A549 (cell line): ENCODE results near the gene TMEM45A. TPM values are rescaled to one million over a fixed set of nuclear protein-coding genes. Genes with fewer than 3 reads are reported as not detected.

Source experiments
- ATAC-seq, 2 experiments: fragments of 200-7000 bp in 1 of 2; fragments of >200 bp in 1 of 2; cut with Nextera tagmentation in 1 of 2; cut with Tn5 transposase in 1 of 2; 3 replicates each; pipeline versions ENCODE4 v1.8.0 to v1.9.1; 2018 to 2020; ENCODE audit warnings: mild to moderate bottlenecking in 1 of 2, moderate library complexity in 1 of 2
- CTCF ChIA-PET: fragments of 300-600 bp; sonication (Branson Sonifier 250); formaldehyde crosslinking; extraction: SDS; loops from one replicate; lab custom pipeline; 2021; ENCODE audit warnings: antibody characterized with exemption, inconsistent platforms; lab: Yijun Ruan, JAX
- POLR2A ChIA-PET: fragments of 350-600 bp; formaldehyde crosslinking; extraction: SDS; loops from one replicate; lab custom pipeline; 2021; ENCODE audit warnings: antibody characterized with exemption, inconsistent platforms; lab: Yijun Ruan, JAX
- DNase-seq, 2 experiments: peaks; one replicate each; pipeline versions ENCODE4 v3.0.0 to v3.0.0-alpha.2; 2011 to 2016; ENCODE audit warnings: low read depth in 1 of 2, low spot score in 1 of 2
- FAIRE-seq: peaks from 2 replicates; lab custom pipeline; 2011; peaks lifted over from hg19 to GRCh38; lab: Jason Lieb, UNC
- H3K27ac ChIP-seq, 2 experiments: fragments of >200 bp; sonication (Bioruptor Twin); formaldehyde crosslinking; 3 replicates each; pipeline ENCODE4 v1.5.1; 2016 to 2017
- H3K4me1 ChIP-seq: fragments of >200 bp; sonication (Bioruptor Twin); formaldehyde crosslinking; 3 replicates; pipeline ENCODE4 v1.6.1; 2016
- H3K4me2 ChIP-seq: fragments of >200 bp; sonication (Bioruptor Twin); formaldehyde crosslinking; 3 replicates; pipeline ENCODE4 v1.6.1; 2016
- H3K4me3 ChIP-seq: fragments of >200 bp; sonication (Bioruptor Twin); formaldehyde crosslinking; 3 replicates; pipeline ENCODE4 v1.5.1; 2016
- H3K9me3 ChIP-seq: fragments of >200 bp; sonication (Bioruptor Twin); formaldehyde crosslinking; 3 replicates; pipeline ENCODE4 v1.6.1; 2016
- BHLHE40 ChIP-seq: IDR thresholded peaks from 2 replicates; pipeline ENCODE4 v1.6.1; 2012; ENCODE audit warnings: low read depth, low read length, inconsistent platforms
- CHD2 ChIP-seq: fragments of 150-350 bp; IDR thresholded peaks from 2 replicates; pipeline ENCODE4 v1.6.1; 2014; ENCODE audit warnings: low read length; ENCODE audit not compliant: partially characterized antibody
- CHD4 ChIP-seq: fragments of 200-600 bp; sonication (generic); IDR thresholded peaks from 2 replicates; pipeline ENCODE4 v1.6.1; 2016; ENCODE audit warnings: antibody characterized with exemption, mild to moderate bottlenecking, borderline replicate concordance
- EHF ChIP-seq: fragments of 250-450 bp; sonication (Bioruptor Pico); IDR thresholded peaks from 2 replicates; pipeline ENCODE4 v1.5.0; 2020; ENCODE audit warnings: mild to moderate bottlenecking
- EHMT2 ChIP-seq: fragments of 200-600 bp; sonication (generic); IDR thresholded peaks from 2 replicates; pipeline ENCODE4 v1.6.1; 2016; ENCODE audit warnings: antibody characterized with exemption, low read depth, mild to moderate bottlenecking, moderate library complexity
- EP300 ChIP-seq, 2 experiments: fragments of >200 bp; sonication (Bioruptor Twin); formaldehyde crosslinking; IDR thresholded peaks; 2 replicates in 1 of 2; 3 replicates in 1 of 2; pipeline ENCODE4 v1.6.1; 2016 to 2017
- ESRRA ChIP-seq: fragments of 150-350 bp; IDR thresholded peaks from 2 replicates; pipeline ENCODE4 v1.6.1; 2014; ENCODE audit warnings: mild to moderate bottlenecking, low read length, borderline replicate concordance
- FOSL2 ChIP-seq, 2 experiments: fragments of 450-650 bp in 1 of 2; fragments of >200 bp in 1 of 2; sonication (Bioruptor Twin) in 1 of 2; formaldehyde crosslinking; IDR thresholded peaks; 2 replicates each; pipeline versions ENCODE4 v1.5.0 to v1.6.1; 2016 to 2020; ENCODE audit warnings: mild to moderate bottlenecking in 1 of 2, moderate library complexity in 1 of 2
- FOXS1 ChIP-seq: fragments of 250-450 bp; sonication (Bioruptor Pico); IDR thresholded peaks from 2 replicates; pipeline ENCODE4 v1.5.0; 2020; ENCODE audit warnings: mild to moderate bottlenecking, moderate library complexity
- HDAC2 ChIP-seq: fragments of 200-600 bp; sonication (generic); IDR thresholded peaks from 2 replicates; pipeline ENCODE4 v1.6.1; 2016
- HOXB13 ChIP-seq: fragments of 250-450 bp; sonication (Bioruptor Pico); IDR thresholded peaks from 2 replicates; pipeline ENCODE4 v1.5.0; 2020; ENCODE audit warnings: low read depth, mild to moderate bottlenecking, moderate library complexity
- JUN ChIP-seq, 2 experiments: fragments of >200 bp; sonication (Bioruptor Twin); formaldehyde crosslinking; IDR thresholded peaks; 2 replicates in 1 of 2; 3 replicates in 1 of 2; pipeline ENCODE4 v1.6.1; 2016 to 2017
- JUNB ChIP-seq: fragments of >200 bp; sonication (Bioruptor Twin); formaldehyde crosslinking; IDR thresholded peaks from 2 replicates; pipeline ENCODE4 v1.6.1; 2016
- KDM5A ChIP-seq: fragments of 200-600 bp; sonication (generic); IDR thresholded peaks from 2 replicates; pipeline ENCODE4 v1.6.1; 2016; ENCODE audit warnings: antibody characterized with exemption, mild to moderate bottlenecking
- MAFK ChIP-seq: fragments of 450-650 bp; IDR thresholded peaks from 2 replicates; pipeline ENCODE4 v1.6.1; 2014; ENCODE audit not compliant: partially characterized antibody
- MAZ ChIP-seq: fragments of 150-350 bp; IDR thresholded peaks from 2 replicates; pipeline ENCODE4 v1.6.1; 2014; ENCODE audit warnings: antibody characterized with exemption, low read depth, low read length, borderline replicate concordance
- PHF8 ChIP-seq: fragments of 200-600 bp; sonication (generic); IDR thresholded peaks from 2 replicates; pipeline ENCODE4 v1.6.1; 2016; ENCODE audit warnings: low read depth, mild to moderate bottlenecking, antibody characterized with exemption, moderate library complexity, borderline replicate concordance
- POLR2A ChIP-seq: IDR thresholded peaks from 2 replicates; pipeline ENCODE4 v1.6.1; 2012; ENCODE audit warnings: mild to moderate bottlenecking, low read length
- POLR2AphosphoS2 ChIP-seq: conservative IDR thresholded peaks from 2 replicates; pipeline ENCODE4 v1.6.1; 2012; ENCODE audit warnings: low read length, improper control_type of control experiment, inconsistent platforms
- RARB ChIP-seq: fragments of 250-450 bp; sonication (Bioruptor Pico); IDR thresholded peaks from 2 replicates; pipeline ENCODE4 v1.8.0; 2021; ENCODE audit warnings: mild to moderate bottlenecking, moderate library complexity
- RFX5 ChIP-seq: fragments of 450-650 bp; IDR thresholded peaks from 2 replicates; pipeline ENCODE4 v1.7.1; 2014; ENCODE audit warnings: antibody characterized with exemption, mild to moderate bottlenecking, moderate library complexity
- RNF2 ChIP-seq: fragments of 200-600 bp; sonication (generic); IDR thresholded peaks from 2 replicates; pipeline ENCODE4 v1.6.1; 2016; ENCODE audit warnings: low read depth, mild to moderate bottlenecking, antibody characterized with exemption, moderate library complexity, borderline replicate concordance
- SREBF2 ChIP-seq: fragments of 450-650 bp; IDR thresholded peaks from 2 replicates; pipeline ENCODE4 v1.6.1; 2014; ENCODE audit warnings: mild to moderate bottlenecking, moderate library complexity
- TFCP2L1 ChIP-seq: fragments of 250-450 bp; sonication (Bioruptor Pico); IDR thresholded peaks from 2 replicates; pipeline ENCODE4 v1.5.0; 2021; ENCODE audit warnings: mild to moderate bottlenecking
- TP53 ChIP-seq: fragments of 250-450 bp; sonication (Bioruptor Pico); IDR thresholded peaks from 2 replicates; pipeline ENCODE4 v1.5.0; 2021; ENCODE audit warnings: mild to moderate bottlenecking, moderate library complexity
- ZNF302 ChIP-seq: fragments of 250-450 bp; sonication (Bioruptor Pico); IDR thresholded peaks from 2 replicates; pipeline ENCODE4 v1.9.0; 2021; ENCODE audit warnings: inconsistent platforms, mild to moderate bottlenecking, moderate library complexity
- ZSCAN20 ChIP-seq: fragments of 250-450 bp; sonication (Bioruptor Pico); IDR thresholded peaks from 2 replicates; pipeline ENCODE4 v1.8.0; 2022; ENCODE audit warnings: mild to moderate bottlenecking, moderate library complexity
- WGBS: methylation state at CpG from one replicate; pipeline ENCODE4 v1.1.6; 2017; ENCODE audit errors: missing lambda C conversion rate; 5-methylcytosine and 5-hydroxymethylcytosine counted together
- polyA plus RNA-seq, 4 experiments: library from polyadenylated mRNA; depleted of rRNA in 3 of 4; stranded (reverse); fragments of >200 nt; fragmentation: RNase III in 1 of 4; extraction: RNeasy Plus Mini Kit Qiagen cat#74134 plus additional on column Dnase treatment in 1 of 4; gene quantifications; 2 replicates in 3 of 4; 3 replicates in 1 of 4; pipeline ENCODE4 v1.2.3, GENCODE V29; 2011 to 2017
- TF ChIP-seq, protein P1 (sequence below): IDR thresholded peaks from 2 replicates; pipeline ENCODE4 v1.6.1; 2012; ENCODE audit warnings: low read depth, borderline replicate concordance
- TF ChIP-seq, protein P2 (sequence below): IDR thresholded peaks from 2 replicates; pipeline ENCODE4 v1.6.1; 2012
- TF ChIP-seq, protein P3 (sequence below): fragments of >200 bp; sonication (Bioruptor Twin); formaldehyde crosslinking; IDR thresholded peaks from 3 replicates; pipeline ENCODE4 v1.6.1; 2016
- TF ChIP-seq, protein P4 (sequence below): fragments of 250-450 bp; sonication (Bioruptor Pico); IDR thresholded peaks from 2 replicates; pipeline ENCODE4 v1.5.0; 2021; ENCODE audit warnings: mild to moderate bottlenecking, moderate library complexity, borderline replicate concordance

The TMEM45A gene
- polyA plus RNA-seq, 2 of the 4 experiments (the other 2 are of a cell fraction) = 4.6 to 7.0 TPM

DNA sequence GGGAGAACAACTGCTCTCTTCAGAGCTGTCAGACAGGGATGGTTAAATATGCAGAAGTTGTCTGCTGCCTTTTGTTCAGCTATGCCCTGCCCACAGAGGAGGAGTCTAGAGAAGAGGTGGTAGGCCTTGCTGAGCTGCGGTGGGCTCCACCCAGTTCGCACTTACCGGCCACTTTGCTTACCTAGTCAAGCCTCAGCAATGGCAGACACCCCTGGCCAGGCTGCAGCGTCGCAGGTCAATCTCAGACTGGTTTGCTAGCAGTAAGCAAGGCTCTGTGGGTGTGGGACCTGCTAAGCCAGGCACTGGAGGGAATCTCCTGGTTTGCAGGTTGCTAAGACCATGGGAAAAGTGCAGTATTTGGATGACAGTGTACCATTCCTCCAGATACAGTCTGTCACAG, 12.3 kb upstream of the TMEM45A start:
- no peak for DNase-seq
- Histone ChIP-seq H3K27ac (no peak overlapping the region), H3K9me3 (no peaks in the 10 kb centered on the region), H3K4me1 (no peaks in the 10 kb centered on the region), H3K4me3 (no peak overlapping the region), H3K4me2 (no peak overlapping the region)
- WGBS = 33% methylated on average over 1 of the region's 5 CpGs
- ATAC-seq = no peak
- CTCF ChIA-PET = interaction anchor here (0.7 to 1.1 kb wide), 4 partner anchors 13 to 716 kb away, joined by 3 to 4 read pairs (median 3); partner anchors contain the start of gene TMEM45A
- TF ChIP-seq PHF8 (no peak), TP53 (CRISPR knock-in tag) (no peak), KDM5A (no peak), ZNF302 (CRISPR knock-in tag) (no peak), FOSL2 (IDR thresholded peaks at IDR 0.05) (no peak), FOSL2 (CRISPR knock-in tag; IDR thresholded peaks at IDR 0.05) (no peak), RARB (CRISPR knock-in tag) (no peak), JUN (IDR thresholded peaks at IDR 0.05) (no peak), BHLHE40 (no peak), HDAC2 (no peak), FOXS1 (CRISPR knock-in tag) (no peak), RNF2 (no peak), EP300 (IDR thresholded peaks at IDR 0.05) (no peak), POLR2AphosphoS2 (no peak), ZSCAN20 (CRISPR knock-in tag) (no peak)
- TF ChIP-seq, protein P1, sequence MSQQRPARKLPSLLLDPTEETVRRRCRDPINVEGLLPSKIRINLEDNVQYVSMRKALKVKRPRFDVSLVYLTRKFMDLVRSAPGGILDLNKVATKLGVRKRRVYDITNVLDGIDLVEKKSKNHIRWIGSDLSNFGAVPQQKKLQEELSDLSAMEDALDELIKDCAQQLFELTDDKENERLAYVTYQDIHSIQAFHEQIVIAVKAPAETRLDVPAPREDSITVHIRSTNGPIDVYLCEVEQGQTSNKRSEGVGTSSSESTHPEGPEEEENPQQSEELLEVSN = no peak
- TF ChIP-seq, protein P2, sequence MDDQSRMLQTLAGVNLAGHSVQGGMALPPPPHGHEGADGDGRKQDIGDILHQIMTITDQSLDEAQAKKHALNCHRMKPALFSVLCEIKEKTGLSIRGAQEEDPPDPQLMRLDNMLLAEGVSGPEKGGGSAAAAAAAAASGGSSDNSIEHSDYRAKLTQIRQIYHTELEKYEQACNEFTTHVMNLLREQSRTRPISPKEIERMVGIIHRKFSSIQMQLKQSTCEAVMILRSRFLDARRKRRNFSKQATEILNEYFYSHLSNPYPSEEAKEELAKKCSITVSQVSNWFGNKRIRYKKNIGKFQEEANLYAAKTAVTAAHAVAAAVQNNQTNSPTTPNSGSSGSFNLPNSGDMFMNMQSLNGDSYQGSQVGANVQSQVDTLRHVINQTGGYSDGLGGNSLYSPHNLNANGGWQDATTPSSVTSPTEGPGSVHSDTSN = no peak
- TF ChIP-seq, protein P3, sequence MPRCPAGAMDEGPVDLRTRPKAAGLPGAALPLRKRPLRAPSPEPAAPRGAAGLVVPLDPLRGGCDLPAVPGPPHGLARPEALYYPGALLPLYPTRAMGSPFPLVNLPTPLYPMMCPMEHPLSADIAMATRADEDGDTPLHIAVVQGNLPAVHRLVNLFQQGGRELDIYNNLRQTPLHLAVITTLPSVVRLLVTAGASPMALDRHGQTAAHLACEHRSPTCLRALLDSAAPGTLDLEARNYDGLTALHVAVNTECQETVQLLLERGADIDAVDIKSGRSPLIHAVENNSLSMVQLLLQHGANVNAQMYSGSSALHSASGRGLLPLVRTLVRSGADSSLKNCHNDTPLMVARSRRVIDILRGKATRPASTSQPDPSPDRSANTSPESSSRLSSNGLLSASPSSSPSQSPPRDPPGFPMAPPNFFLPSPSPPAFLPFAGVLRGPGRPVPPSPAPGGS = no peak
- POLR2A ChIA-PET = no interaction called here
- FAIRE-seq = no peak

DNA sequence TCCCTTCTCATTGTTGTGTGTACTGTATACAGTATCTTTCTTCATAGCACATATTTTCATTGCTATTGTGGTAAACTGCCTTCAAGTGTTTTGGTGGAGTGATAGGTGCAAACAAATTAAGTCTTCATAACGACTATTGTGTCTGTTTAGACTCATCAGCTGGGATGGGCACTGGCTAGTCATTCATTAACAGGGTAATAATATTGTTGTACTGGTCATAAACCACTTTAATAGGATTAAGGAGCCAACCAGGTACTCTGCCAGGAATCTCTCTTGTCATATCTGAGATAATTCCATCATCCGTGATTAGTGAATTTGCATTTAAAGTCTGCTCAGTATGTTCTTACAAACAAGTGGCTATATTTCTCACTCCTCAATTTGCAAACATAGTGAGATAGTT, 10.2 kb upstream of the TMEM45A start:
- POLR2A ChIA-PET = no interaction called here
- no peak overlapping the region for H3K27ac ChIP-seq
- TF ChIP-seq EHMT2 (no peak), MAZ (no peak), FOXS1 (CRISPR knock-in tag) (no peak), BHLHE40 (no peak)
- CTCF ChIA-PET = interaction anchor here (0.9 kb wide), 1 partner anchor 14 kb away, joined by 3 read pairs; no protein-coding TSS in a partner anchor
- H3K4me2 ChIP-seq = no peak overlapping the region
- no peaks in the 10 kb centered on the region for H3K4me1 ChIP-seq
- H3K9me3 ChIP-seq = no peaks in the 10 kb centered on the region
- H3K4me3 ChIP-seq = no peak overlapping the region
- DNase-seq (no peak), ATAC-seq (no peak), FAIRE-seq (no peak)
- WGBS = 8% methylated on average over 2 of the region's 2 CpGs

DNA sequence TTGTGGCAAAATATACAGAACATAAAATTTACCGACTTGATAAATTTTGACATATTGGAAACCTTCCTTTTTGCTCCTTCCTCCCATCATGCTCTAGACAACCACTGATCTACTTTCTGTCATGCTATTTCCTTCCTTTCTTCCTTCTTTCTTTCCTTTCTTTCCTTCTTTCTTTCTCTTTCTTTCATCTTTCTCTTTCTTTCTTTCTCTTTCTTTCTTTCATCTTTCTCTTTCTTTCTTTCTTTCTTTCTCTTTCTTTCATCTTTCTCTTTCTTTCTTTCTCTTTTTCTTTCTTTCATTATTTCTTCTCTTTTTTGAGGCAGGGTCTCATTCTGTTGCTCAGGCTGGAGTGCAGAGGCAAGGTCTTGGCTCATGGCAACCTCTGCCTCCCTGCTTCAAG, 8.9 kb upstream of the TMEM45A start:
- ATAC-seq (no peak), DNase-seq (no peak), FAIRE-seq (no peak)
- Histone ChIP-seq H3K4me3 (no peak overlapping the region), H3K4me1 (no peaks in the 10 kb centered on the region), H3K27ac (no peak overlapping the region), H3K9me3 (no peaks in the 10 kb centered on the region), H3K4me2 (no peak overlapping the region)
- TF ChIP-seq HOXB13 (CRISPR knock-in tag) (no peak), CHD2 (no peak), TFCP2L1 (CRISPR knock-in tag) (no peak), MAFK (no peak), RFX5 (no peak), ZSCAN20 (CRISPR knock-in tag) (no peak), RNF2 (no peak), HDAC2 (no peak), CHD4 (no peak), EHMT2 (no peak), JUNB (no peak), SREBF2 (no peak), POLR2A (no peak), ESRRA (no peak), EHF (CRISPR knock-in tag) (no peak)
- TF ChIP-seq, protein P4, sequence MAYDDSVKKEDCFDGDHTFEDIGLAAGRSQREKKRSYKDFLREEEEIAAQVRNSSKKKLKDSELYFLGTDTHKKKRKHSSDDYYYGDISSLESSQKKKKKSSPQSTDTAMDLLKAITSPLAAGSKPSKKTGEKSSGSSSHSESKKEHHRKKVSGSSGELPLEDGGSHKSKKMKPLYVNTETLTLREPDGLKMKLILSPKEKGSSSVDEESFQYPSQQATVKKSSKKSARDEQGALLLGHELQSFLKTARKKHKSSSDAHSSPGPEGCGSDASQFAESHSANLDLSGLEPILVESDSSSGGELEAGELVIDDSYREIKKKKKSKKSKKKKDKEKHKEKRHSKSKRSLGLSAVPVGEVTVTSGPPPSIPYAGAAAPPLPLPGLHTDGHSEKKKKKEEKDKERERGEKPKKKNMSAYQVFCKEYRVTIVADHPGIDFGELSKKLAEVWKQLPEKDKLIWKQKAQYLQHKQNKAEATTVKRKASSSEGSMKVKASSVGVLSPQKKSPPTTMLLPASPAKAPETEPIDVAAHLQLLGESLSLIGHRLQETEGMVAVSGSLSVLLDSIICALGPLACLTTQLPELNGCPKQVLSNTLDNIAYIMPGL (CRISPR knock-in tag) = no peak
- 90% methylated on average over 1 of the region's 1 CpG for WGBS
- ChIA-PET CTCF (interaction anchor here (2.1 kb wide), 1 partner anchor 21 kb away, joined by 11 read pairs; no protein-coding TSS in a partner anchor), POLR2A (no interaction called here)
